Measurements from ENCODE around the gene FIGLA.

FIGLA gene

DNA sequence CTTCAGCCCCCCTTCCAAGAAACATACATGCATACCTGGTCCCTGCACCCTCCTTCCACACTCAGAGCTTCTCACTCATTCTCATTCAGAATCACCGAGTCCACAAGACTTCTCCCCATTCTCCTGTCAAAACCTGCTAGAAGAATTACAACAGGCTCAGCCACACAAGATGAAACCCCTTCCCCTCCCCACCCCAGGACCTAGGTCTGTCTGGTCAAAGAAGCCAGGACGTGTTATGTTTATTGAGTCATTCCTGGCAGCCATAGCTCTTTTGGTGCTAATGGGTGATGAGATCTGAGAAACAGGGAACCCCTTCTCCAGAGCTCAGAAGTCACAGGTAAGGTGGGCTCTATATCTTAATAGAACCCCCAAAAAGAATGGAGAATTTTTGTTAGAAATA lies 21.0 kb downstream of the FIGLA start:
- DNase-seq: no peak

DNA sequence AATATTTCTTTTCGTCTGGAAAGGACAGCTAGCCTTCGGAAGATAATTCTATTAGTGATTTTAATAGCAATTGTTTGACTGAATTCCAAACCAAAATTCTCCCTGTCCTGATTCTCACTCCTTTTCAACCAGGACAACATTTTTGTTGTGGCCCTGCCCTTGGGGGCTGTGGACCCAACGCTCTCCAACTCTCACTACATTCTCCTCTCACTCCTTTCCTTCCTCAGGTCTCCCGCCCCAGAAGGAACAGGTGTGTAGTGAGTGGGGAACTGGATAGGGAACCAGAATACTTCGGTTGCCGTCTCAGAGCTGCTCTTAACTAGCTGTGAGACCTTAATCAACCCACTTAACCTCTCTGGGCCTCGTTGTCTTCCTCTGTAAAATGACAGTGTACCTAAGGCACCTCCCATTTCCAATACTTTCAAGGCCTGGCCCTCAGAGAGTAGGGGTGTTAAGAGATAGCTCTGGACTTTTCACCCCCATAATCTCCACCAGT lies 21.8 kb downstream of the FIGLA start:
- DNase-seq: no peak

DNA sequence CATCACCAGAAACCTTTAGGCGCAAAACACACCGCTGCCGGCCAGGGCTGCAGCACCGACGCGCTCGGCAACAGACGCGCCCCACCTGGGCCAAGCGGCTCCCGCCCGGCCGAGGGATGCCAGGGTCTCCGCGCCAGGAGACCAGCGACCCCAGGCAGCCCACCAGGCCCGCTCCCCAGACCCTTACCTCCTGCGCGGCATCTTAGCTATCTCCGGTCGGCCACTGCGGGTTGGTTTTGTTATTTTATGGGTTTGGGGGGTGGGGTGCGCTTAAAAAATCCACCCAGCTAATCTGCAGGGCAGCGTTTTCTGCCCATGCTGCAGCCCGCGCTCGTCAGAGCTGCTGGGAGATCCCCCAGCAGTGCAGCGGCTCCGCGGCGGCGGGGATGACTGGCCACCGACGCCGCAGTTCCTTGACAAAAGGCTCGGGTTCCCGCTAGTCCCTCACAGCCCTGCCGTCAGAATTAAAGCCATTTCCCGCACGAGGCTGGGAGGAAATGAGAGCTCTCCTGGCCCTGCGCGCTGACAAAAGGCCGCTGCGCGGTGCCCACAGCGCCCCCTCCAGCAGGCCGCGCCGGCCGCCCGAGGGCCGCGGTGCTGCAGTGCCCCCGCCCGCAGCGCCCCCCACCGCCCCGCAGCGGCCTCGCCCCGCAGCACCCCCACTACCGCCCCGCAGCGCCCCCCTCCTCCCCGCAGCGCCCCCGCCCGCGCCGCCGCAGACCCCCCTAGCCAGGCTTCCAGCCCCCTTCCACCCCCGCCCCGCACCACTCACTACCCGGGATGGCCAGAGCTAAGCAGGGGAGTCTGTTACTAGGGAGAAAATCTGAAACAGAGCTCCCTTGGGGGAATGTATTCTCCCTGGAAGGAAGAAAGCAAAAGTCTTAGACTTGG lies 22.5 kb downstream of the FIGLA start, which contains the start of gene ADD2:
Gene ADD2 (minus strand): TSS at position 502 of the 891 bp plus-strand sequence. CDS start 61,792 bp downstream, outside the sequence.
- DNase-seq: peak; percentile 18 to 47

DNA sequence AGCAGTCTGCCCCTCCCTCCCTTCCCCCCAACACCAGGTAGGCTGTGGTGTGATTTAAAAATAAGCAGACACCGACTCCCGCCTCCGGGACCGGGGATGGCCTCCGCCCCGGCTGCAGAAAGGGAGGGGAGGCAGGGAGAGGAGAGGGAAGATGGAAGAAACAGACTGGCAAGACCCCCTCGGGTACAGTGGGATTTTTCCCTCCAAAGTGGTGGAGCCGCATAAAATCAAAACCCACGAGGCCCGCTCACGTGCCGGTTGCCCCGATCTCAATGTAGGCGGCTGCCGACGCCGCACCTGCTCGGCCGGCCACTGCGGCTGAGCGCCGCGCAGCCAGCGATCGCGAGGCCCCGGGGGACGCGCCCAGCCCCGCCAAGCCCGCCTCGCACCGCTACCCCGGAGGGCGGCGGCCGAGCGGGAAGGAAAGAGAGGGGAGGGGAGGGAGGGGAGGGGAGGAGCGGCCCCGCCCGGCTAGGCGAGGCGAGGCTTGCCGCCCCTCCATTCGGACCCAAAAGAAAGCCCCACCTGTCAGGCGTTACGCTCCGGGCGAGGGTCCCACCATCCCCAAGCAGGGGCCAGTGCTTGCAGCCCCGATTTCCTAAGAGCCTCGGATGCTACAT lies 23.3 kb downstream of the FIGLA start:
- peak in 1 of 2 donors; percentile 4 for DNase-seq

DNA sequence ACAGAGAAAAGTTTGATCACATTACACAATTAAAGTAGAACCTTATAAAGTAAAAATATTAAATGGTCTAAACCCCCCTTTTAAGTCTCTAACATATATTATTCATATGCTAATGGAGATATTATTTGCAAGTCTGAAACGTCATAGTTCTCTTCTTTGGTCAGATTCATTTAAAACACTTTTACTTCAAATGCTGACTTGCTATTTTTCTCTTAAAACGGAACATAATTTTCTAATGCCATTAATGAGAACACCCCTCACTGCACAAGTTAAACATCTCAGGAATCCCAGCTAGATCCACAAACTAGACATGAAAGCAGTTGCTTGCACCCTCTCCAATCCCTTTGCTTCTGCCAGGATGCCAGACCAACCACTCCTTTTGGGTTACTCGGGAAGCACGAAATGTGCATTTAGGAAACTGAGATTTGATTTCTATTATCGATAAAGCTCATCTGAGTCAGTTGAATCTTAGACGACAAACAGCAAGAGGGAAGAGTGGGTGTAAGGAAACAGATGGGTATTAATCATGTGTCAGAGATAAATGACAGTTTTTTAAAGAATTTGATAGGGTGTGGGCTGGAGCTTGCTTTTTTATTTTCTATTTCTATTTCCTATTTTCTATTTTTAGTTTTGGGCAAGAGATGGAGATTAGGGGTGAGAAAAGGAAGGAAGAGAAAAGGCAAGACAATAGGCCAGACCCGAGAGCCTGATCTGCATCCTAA lies 23.9 kb downstream of the FIGLA start:
- DNase-seq: no peak

DNA sequence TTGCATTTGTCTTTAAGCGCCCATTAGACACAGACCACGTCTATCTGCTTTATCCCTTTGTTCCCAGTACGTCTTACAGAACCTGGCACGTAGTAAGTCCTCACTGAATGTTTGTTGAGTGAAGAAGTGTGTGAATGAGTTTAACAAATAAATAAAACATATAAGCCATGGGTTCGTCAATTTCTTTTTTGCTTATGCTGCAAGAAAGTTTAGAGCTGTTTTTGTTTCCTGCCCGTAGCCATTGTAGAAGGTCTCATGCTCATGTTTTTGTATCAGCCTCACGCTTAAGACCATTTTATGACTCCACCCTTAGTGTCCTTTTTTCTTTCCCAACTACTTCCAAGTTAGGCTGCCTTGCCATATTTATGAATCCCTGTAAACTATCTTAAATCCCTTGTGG lies 24.9 kb downstream of the FIGLA start:
- no peak for DNase-seq

DNA sequence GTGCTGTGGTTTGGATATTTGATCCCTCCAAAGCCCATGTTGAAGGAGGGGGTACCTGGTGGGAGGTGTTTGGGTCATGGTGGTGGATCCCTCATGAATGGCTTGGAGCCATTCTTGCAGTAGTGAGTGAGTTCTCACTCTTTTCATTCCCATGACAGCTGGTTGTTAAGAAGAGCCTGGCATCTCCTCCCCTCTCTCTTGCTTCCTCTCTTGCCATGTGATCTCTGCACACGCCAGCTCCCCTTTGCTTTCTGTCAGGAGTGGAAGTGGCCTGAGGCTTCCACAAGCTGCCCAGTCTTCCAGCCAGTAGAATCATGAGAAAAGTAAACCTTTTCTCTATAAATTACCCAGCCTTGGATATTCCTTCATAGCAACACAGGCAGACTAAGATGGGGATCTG lies 31.0 kb downstream of the FIGLA start:
- DNase-seq: no peak

DNA sequence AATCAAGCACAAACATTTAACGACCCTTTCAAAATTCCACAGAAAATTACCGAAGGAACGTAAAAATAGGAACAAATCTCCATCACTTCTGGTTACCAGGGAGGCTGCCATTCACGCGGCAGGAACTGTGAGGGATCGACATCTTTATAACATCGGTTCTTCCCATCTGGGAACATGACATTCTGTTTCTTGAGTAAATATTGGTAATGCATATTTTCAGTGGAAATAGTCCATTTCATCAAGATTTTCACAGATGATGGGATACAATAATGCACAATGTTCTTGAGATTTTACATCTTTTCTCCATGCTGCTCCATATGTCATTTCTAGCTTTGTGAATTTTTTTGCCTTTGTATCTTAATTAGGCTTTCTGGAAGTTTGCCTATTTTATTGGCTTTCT lies 32.5 kb downstream of the FIGLA start:
- DNase-seq: no peak

DNA sequence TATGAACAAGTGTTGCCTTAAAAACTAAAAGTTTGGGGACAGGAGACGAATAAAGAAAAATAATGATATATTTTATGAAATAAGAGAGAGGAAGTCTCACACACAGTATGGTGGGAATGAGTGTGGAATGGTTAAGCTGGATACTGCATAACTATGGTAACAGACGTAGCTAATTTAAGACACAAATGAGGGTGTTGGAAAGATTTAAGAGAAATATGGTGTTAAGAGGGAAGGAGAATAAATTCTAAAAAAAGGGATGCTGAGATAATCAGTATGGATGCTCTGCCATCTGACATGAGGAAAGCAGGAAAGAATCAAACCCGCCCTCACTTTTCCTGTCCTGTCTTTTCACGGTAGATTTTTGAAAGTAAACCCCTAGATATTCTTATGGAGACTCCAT lies 33.1 kb downstream of the FIGLA start:
- DNase-seq: no peak

DNA sequence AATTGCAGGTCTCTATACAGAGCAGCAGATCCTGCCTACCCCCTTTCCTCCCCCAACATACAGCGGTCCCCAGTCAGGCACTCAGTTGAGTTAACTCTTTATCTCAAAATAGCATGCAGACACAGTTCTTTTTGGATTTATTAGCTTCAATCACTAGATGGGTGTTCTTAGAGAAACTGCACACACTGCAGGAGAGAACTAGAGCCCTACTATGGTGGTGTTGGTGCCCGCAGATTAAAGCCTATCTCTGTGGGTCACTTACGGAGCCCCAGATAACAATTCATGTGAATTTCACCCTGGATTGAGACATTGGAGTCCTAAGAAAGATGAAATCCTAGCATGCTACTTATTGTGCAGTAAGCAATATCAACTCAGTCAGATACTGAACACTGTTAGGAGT lies 34.3 kb downstream of the FIGLA start:
- DNase-seq: no peak

DNA sequence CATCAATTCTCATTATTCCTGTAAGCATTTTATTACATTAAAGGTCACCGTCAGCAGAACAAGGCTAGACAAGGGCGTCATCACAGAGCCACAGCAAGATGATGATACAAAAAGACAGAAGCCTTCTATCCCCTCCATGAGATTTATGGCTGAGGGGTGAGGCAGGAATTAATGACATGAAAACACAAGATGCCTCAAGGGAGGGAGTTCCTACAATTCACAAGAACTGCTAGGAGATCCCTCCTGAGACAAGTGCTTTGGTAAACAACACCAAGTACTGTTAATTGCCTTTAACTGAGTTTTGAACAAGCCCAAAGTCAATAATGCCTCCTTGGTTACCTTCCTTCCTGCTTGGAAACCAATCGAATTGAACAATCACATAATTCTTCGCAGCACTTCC lies 36.5 kb downstream of the FIGLA start:
- no peak for DNase-seq

DNA sequence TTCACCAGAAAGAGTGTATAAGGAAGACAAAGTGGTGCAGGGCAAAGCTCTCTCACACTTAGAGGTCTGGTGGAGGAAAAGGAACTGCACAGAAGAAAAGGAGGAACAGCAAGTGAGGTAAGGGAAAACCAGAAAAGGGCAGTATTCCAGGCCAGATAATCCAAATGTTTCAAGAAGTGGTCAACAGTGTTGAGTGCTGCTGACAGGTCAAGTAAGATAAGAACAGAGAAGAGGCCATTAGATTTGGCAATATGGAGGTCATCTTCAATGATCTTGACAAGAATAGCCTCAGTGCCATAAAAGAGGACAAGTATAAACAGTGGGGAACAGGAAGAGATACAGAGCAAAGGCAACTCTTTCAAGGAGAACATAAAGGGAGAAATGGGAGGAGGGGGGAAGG lies 37.4 kb downstream of the FIGLA start:
- no peak for DNase-seq

DNA sequence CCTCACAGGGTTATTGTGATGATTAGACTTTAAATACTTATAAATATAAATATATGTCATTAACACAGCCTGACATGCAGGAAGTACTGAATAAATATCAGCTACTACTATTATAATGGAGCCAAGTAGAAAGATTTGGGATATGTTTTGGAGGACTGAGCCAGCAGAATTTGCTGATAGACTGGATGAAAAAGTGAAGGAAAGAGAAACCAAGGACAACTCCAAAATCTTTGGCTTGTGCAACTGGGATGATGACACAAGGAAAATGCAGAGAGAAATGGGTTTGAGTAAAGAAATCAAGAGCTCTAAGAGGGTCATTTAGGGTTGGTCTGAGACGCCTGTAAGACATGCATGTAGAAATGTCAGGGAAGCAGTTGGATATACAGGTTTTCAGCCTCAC lies 38.0 kb downstream of the FIGLA start:
- no peak for DNase-seq

DNA sequence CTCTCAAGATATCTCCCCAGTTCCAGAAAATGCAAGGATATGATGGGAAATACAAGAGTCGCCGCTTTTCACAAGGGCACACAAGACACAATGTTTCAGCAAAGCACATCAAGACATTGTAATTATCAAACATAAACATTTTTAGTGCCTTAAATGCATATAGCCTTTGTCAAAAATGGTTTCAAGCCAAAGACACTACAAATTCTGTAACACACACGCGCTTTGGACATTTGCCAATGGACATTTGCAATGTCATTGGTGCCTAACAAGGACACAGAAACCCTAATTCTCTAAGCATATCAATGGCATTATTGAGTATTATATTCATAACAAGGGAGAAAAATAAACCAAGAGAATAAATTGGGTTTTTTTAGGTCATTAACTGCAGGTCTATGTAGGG lies 38.6 kb downstream of the FIGLA start:
- DNase-seq: no peak

DNA sequence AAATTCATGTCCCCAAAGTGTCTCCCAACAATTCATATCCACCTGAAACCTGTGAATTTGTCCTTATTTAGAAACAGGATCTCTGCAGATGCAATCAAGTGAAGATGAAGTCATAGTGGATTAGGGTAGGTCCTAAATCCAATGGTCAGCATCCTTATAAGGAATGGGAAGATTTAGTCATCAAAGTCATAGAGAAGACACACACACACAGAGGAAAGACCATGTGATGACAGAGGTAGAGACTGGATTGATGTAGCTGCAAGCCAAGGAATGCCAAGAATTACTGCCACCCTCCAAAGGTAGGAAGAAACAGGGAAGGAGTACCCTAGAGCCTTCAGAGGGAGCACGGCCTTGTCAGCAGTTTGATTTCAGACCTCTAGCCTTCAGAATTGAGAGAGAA lies 40.1 kb downstream of the FIGLA start:
- DNase-seq: no peak

DNA sequence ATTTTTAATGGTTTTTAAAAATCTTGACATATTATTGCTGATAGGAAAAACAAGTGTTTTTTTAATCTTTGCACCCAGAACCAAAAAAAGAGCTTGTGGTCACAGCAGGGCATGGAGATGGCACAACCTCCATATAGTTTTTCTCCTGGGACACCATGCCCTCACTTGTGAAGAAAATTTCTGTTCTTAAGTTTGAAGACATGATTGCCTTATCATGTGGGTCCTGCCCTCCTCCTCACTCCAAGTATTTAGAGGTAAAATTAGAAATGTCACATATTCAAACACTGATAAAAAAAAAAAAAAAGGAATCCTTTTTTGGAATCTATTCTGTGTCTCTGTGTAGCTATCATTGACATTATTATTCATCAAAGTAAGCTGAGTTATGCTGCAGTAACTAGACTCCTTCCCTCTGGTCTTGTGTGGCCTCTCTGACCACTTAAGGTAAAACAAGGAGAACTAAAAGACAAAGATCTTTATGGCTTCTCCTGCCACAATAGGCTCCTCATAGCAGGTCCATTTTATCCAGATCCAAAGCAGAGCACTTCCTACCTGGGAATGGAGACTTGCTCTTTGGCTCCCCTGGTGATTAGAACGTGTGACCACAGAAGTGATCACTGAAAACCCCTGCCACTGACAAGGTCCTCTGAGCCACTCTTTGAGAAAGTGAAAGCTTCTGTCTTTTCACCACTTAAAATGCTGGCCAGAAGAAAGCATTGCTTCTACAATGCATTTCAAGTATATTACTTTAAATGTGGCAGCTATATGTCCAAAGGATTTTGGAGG lies 42.2 kb downstream of the FIGLA start:
- DNase-seq: no peak

DNA sequence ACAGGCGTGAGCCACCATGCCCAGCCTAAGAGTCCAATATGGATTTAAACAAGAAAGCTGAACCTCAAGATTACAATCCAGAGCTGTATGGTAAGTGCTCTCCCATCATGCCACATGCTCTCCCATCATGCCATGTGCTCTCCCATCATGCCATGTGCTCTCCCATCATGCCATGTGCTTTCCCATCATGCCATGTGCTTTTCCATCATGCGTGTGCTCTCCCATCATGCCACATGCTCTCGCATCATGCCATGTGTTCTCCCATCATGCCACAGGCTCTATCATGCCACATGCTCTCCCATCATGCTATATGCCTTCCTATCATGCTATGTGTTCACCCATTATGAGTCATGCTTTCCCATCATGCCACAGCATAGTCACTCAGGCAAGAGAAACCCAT lies 43.2 kb downstream of the FIGLA start:
- DNase-seq: no peak

DNA sequence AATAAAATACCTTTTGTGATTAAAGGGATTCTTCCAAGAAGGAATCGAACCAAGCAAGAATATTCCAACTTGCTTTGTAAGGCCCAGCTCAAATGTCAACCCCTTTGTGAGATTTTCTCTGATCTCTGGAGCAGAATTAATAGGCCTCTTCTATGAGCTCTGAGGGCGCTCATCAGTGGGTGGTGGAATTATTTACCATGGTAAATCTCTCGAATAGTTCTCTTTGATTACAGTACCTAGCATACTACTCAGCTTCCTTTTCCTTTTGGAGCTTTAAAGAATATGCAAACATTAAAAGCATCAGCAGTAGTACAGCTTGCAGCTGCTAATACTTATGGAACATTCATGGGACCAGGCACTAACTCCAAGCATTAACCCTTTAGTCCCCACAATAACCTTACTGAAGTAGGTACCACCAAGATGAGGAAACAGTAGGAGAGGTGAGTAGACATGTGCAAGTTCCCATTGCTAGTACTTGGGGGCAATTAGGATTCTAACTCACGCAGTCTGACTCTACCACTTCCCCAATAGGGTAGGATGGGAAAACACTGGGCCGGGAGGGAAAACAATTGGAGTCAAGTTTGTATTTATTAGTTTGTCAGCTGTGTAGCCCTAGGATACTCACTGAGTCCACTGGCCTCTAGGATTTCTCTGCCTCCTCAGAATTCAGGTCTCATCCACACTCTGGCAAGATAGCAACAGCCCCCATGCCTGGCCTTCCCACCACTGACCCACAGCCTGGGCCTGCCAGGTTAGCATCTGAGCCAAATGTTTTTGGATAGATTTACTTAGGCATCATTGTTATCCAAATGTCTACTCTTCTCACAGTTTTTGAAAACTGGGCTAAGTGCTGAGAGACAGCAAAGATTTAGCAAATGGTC lies 44.1 kb downstream of the FIGLA start:
- no peak for DNase-seq

DNA sequence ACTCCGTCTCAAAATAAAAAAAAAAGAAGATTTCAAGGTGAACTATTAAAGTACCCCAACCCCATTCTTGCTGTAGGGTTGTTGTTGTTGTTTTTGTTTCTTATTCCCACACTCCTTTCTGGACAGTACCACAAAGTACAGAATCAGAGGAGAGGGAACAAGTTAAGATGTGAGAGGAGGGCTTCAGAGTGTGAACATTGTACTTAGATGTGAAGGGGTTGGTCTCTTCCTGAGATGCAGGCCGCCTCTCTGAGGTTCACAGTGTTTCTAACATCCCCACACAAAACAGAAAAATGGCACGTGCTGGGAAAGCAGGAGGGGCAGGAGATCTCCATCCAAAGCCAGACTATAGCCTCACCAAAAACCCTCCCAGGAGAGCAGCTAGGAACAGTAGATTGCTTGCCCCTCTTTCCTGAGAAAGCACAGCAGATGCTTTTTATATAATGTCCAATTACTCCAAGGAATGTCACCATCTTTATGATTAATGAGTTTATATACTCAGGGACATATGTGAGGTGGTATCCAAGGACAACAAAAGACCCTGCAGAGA lies 45.1 kb downstream of the FIGLA start:
- no peak for DNase-seq

DNA sequence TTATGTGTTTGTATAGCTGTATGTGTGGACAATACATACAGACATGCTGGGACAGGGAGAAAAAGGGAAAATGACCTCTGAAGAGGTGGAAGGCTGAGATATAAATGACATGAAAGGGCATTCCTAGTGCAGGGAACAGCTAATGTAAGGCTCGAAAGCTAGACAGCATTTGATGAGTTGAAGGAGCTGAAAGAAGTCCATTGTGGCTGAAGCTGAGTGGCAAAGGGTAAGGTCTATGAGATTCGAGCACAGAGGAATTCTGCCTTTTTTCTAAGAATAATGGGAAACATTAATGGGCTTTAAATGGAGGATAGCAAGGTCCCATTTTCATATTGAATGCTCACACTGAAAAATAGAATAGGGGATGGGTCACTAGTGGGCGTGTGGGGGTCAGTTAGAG lies 46.0 kb downstream of the FIGLA start:
- no peak for DNase-seq

DNA sequence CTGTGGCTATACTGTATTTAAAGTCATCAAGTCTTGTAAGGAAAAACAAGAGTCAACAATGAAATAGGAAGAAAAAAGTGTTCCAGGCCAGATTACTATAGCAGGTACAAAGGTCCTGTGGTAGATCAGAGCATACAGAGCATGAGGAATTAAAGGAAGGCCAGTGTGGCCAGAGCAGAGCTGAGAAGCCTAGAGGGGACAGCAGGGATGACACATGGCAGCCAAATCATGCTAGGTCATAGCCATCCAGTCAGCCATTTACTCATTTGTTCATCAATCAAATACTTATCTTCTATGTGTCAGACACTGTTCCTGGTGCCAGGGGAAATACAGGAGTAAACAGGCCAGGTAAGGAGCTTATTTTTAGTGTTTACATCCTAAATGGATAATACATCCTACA lies 46.8 kb downstream of the FIGLA start:
- no peak for DNase-seq

All from CD4-positive, alpha-beta T cell treated with Interleukin-1 beta for 1 hour (primary cell).